ENCODE results near the gene GALR2. TPM values are rescaled to one million over a fixed set of nuclear protein-coding genes. Genes with fewer than 3 reads are reported as not detected.
A peak's percentile ranks its signal among the peaks of the same experiment; 100 is the strongest.

Gene GALR2
- total and polyA plus RNA-seq, 9 of the 15 experiments (the other 6 are each of a cell fraction or from before 2014, with no cell fraction given): 0.34 TPM; not detected in 8

GRCh38 chr17:76106703-76107102 is 32.1 kb downstream of the GALR2 start:
- ChIA-PET CTCF (ENCODE audit: low intra/inter-chr PET ratio) (interaction anchor here (0.6 kb wide), 1 partner anchor 18 kb away, joined by 5 read pairs; no protein-coding TSS in a partner anchor), POLR2A (interaction anchor here (0.7 to 1.6 kb wide), 4 partner anchors 11 to 175 kb away, joined by 3 to 4 read pairs (median 4); no protein-coding TSS in a partner anchor)
- peaks cover 2% of the 10 kb centered on the region for H3K9me1 ChIP-seq (ENCODE audit: control insufficient read depth, insufficient read depth, low read length)
- DNase-seq (ENCODE audit: extremely low read depth in 1 of 4, low spot score in 3 of 4) (no peak), FAIRE-seq (no peak), ATAC-seq (no peak)
- no peaks in the 10 kb centered on the region for H4K20me1 ChIP-seq (replicated peaks; ENCODE audit: control insufficient read depth, insufficient read depth, low read length)
- peaks cover 11% of the 10 kb centered on the region for H3K79me2 ChIP-seq (ENCODE audit: control insufficient read depth, insufficient read depth, low read length)
- no peaks in the 10 kb centered on the region for H3K9me3 ChIP-seq (replicated peaks; ENCODE audit: control insufficient read depth, insufficient read depth, low read depth, low read length)
- H3K27me3 ChIP-seq (ENCODE audit: control insufficient read depth in 2 of 2, insufficient read depth in 2 of 2, low read length in 2 of 2): no peaks in the 10 kb centered on the region
- H3K4me1 ChIP-seq (replicated peaks in 1 of 2; ENCODE audit: control insufficient read depth in 2 of 2, insufficient read depth in 2 of 2, low read length in 2 of 2): peaks cover 12 to 15% of the 10 kb centered on the region in 2 experiments
- H3K9ac ChIP-seq (ENCODE audit: insufficient read depth in 1 of 2, low read depth in 2 of 2, low read length in 2 of 2): no peak overlapping the region
- H3K4me3 ChIP-seq: no peak overlapping the region
- peaks cover 6% of the 10 kb centered on the region; the same call in 2 of the 3 replicates for H3K36me3 ChIP-seq (ENCODE audit: control insufficient read depth, insufficient read depth, low read length)
- in situ Hi-C loops (cut with MboI) (no loop called here), intact Hi-C loops (cut with micrococcal nuclease) (no loop called here)
- peak overlapping the region; percentile 70 for H2AFZ ChIP-seq (ENCODE audit: low read depth, low read length)
- H3K27ac ChIP-seq (ENCODE audit: extremely low read depth, low read depth, low read length): no peak overlapping the region
- BruUV-seq (replicated peaks): no TSS peak
- no peak overlapping the region for H3K4me2 ChIP-seq (ENCODE audit: insufficient read depth, low read length)
- WGBS (ENCODE audit: insufficient coverage, low coverage, missing lambda C conversion rate): 47% methylated on average over 3 of the region's 3 CpGs
- TF ChIP-seq AFF4 (CRISPR knock-in tag; IDR thresholded peaks at IDR 0.05): no peak
- TF ChIP-seq ZNF232 (CRISPR knock-in tag; IDR thresholded peaks at IDR 0.05): no peak
- TF ChIP-seq ELK1 (CRISPR knock-in tag; IDR thresholded peaks at IDR 0.05): no peak
- no peak for TF ChIP-seq TCF7 (IDR thresholded peaks at IDR 0.05; ENCODE audit: borderline replicate concordance)
- TF ChIP-seq PML (IDR thresholded peaks at IDR 0.05; ENCODE audit: low read length): no peak
- TF ChIP-seq ZNF592 (IDR thresholded peaks at IDR 0.05): no peak
- no peak for TF ChIP-seq MEF2D (tag; conservative IDR thresholded peaks at IDR 0.05; ENCODE audit: low read depth)
- TF ChIP-seq ZEB2 (IDR thresholded peaks at IDR 0.05): no peak
- TF ChIP-seq ZSCAN29 (IDR thresholded peaks at IDR 0.05): no peak
- no peak for TF ChIP-seq ETV1 (tag; conservative IDR thresholded peaks at IDR 0.05; ENCODE audit: low read depth)
- no peak for TF ChIP-seq ETS1 (conservative IDR thresholded peaks at IDR 0.05; ENCODE audit: control insufficient read depth, low read depth, low read length)
- no peak for TF ChIP-seq EGR1 (conservative IDR thresholded peaks at IDR 0.05)

Measured in K562 (cell line).